ENCODE data around the gene VTN. TPM values are rescaled to one million over a fixed set of nuclear protein-coding genes. Genes with fewer than 3 reads are reported as not detected.
"Not testable (repeated sequence)": the region's sequence is repeated elsewhere in the genome, so short reads cannot be mapped to it uniquely, and the experiment has no call there.

Gene VTN
- total and polyA plus RNA-seq, 7 experiments from 2014 or later, result 0.08 to 0.65 (median 0.19) TPM; not detected in 4

GRCh38 chr17:28338769-28339212 is 31.3 kb downstream of the VTN start:
- peak overlapping the region in 1 of 9 donors; percentile 42 for H3K27ac Mint-ChIP-seq
- peaks cover 0 to 25% (median 4%) of the 10 kb centered on the region in 5 donors for H3K36me3 Mint-ChIP-seq
- H3K9me3 Mint-ChIP-seq; ATAC-seq; H3K9me3 ChIP-seq (ENCODE audit: control insufficient read depth in 2 of 3, low read length in 3 of 3); H3K27ac ChIP-seq (ENCODE audit: low read depth, low read length); DNase-seq; H3K27me3 Mint-ChIP-seq; CTCF ChIA-PET; H3K27me3 ChIP-seq (ENCODE audit: control insufficient read depth in 2 of 2, insufficient read depth in 2 of 2, low read length in 2 of 2); H3K4me3 ChIP-seq (ENCODE audit: low read length): not testable (repeated sequence)
- intact Hi-C loops (cut with micrococcal nuclease), result loop anchor here (5.0 to 10.0 kb wide), 3 partner anchors 206 to 324 kb away; partner anchors contain the start of genes BLTP2 (in 1 of the 2), SDF2 (in 1 of the 2) and SUPT6H (in 1 of the 2)
- H3K4me1 ChIP-seq (ENCODE audit: control insufficient read depth in 2 of 2, insufficient read depth in 2 of 2, low read length in 2 of 2), result peaks cover 16 to 19% of the 10 kb centered on the region in 2 donors
- POLR2A ChIA-PET, result interaction anchor here (2.7 kb wide), 1 partner anchor 18 kb away, joined by 12 read pairs; the partner anchor contains the start of gene POLDIP2
- peak overlapping the region in 1 of 10 donors; percentile 36 for H3K4me3 Mint-ChIP-seq
- peaks cover 24 to 53% (median 45%) of the 10 kb centered on the region in 7 donors for H3K4me1 Mint-ChIP-seq
- H3K36me3 ChIP-seq (ENCODE audit: control insufficient read depth in 2 of 3, insufficient read depth in 3 of 3, low read length in 3 of 3), result peaks cover 0 to 50% (median 10%) of the 10 kb centered on the region in 3 experiments

- H3K4me1 Mint-ChIP-seq, result peaks cover 25 to 52% (median 50%) of the 10 kb centered on the region in 7 donors
- Histone ChIP-seq H3K4me1 (ENCODE audit: control insufficient read depth in 2 of 2, insufficient read depth in 2 of 2, low read length in 2 of 2) (peaks cover 16 to 19% of the 10 kb centered on the region in 2 donors), H3K9me3 (ENCODE audit: control insufficient read depth in 2 of 3, low read length in 3 of 3) (no peaks in the 10 kb centered on the region), H3K4me3 (ENCODE audit: low read length) (no peak overlapping the region), H3K36me3 (ENCODE audit: control insufficient read depth in 2 of 3, insufficient read depth in 3 of 3, low read length in 3 of 3) (peaks cover 0 to 46% (median 10%) of the 10 kb centered on the region in 3 experiments), H3K27me3 (ENCODE audit: control insufficient read depth in 2 of 2, insufficient read depth in 2 of 2, low read length in 2 of 2) (no peaks in the 10 kb centered on the region), H3K27ac (ENCODE audit: low read depth, low read length) (no peak overlapping the region)
- ATAC-seq (no peak), DNase-seq (no peak)
- H3K36me3 Mint-ChIP-seq, result peaks cover 0 to 22% (median 4%) of the 10 kb centered on the region in 5 donors
- no peaks in the 10 kb centered on the region for H3K27me3 Mint-ChIP-seq
- intact Hi-C loops (cut with micrococcal nuclease), result loop anchor here (5.0 to 10.0 kb wide), 3 partner anchors 207 to 324 kb away; partner anchors contain the start of genes BLTP2 (in 1 of the 2), SDF2 (in 1 of the 2) and SUPT6H (in 1 of the 2)
- H3K4me3 Mint-ChIP-seq, result peak overlapping the region in 5 of 10 donors; percentile 64 to 99 (median 91)
- ChIA-PET POLR2A (interaction anchor here (1.0 to 2.7 kb wide), 3 partner anchors 9 to 78 kb away, joined by 3 to 12 read pairs (median 3); partner anchors contain the start of gene POLDIP2), CTCF (no interaction called here)
- H3K27ac Mint-ChIP-seq, result peak overlapping the region in 1 of 9 donors; percentile 97
- no peaks in the 10 kb centered on the region for H3K9me3 Mint-ChIP-seq
Observed at GRCh38 chr17:28338056-28338768, 31.9 kb downstream of the VTN start.

- H3K27me3 Mint-ChIP-seq, result no peaks in the 10 kb centered on the region
- H3K9me3 Mint-ChIP-seq, result no peaks in the 10 kb centered on the region
- ATAC-seq, result no peak
- peaks cover 0 to 20% (median 0%) of the 10 kb centered on the region in 5 donors for H3K36me3 Mint-ChIP-seq
- Histone ChIP-seq H3K4me3 (ENCODE audit: low read length) (peak overlapping the region; percentile 79), H3K27me3 (ENCODE audit: control insufficient read depth in 2 of 2, insufficient read depth in 2 of 2, low read length in 2 of 2) (no peaks in the 10 kb centered on the region), H3K9me3 (ENCODE audit: control insufficient read depth in 2 of 3, low read length in 3 of 3) (no peaks in the 10 kb centered on the region), H3K36me3 (ENCODE audit: control insufficient read depth in 2 of 3, insufficient read depth in 3 of 3, low read length in 3 of 3) (peaks cover 0 to 37% (median 6%) of the 10 kb centered on the region in 3 experiments), H3K4me1 (ENCODE audit: control insufficient read depth in 2 of 2, insufficient read depth in 2 of 2, low read length in 2 of 2) (peaks cover 16 to 19% of the 10 kb centered on the region in 2 donors), H3K27ac (ENCODE audit: low read depth, low read length) (peak overlapping the region; percentile 95)
- H3K4me1 Mint-ChIP-seq, result peaks cover 31 to 63% (median 59%) of the 10 kb centered on the region in 7 donors
- intact Hi-C loops (cut with micrococcal nuclease), result loop anchor here (1.0 to 10.0 kb wide), 16 partner anchors 17 to 531 kb away; partner anchors contain the start of genes POLDIP2 (in 2 of the 2), SARM1 (in 2 of the 2), TMEM97 (in 2 of the 2) and ALDOC (in 1 of the 2)
- POLR2A ChIA-PET, result interaction anchor here (0.7 to 4.6 kb wide), 22 partner anchors 10 to 615 kb away, joined by 3 to 75 read pairs (median 4); partner anchors contain the start of genes ALDOC, BLTP2, PHF12 and POLDIP2
- CTCF ChIA-PET, result interaction anchor here (0.5 to 1.8 kb wide), 4 partner anchors 14 to 310 kb away, joined by 3 to 14 read pairs (median 3); partner anchors contain the start of gene POLDIP2
- H3K4me3 Mint-ChIP-seq, result peak overlapping the region; percentile 86 to 99 (median 97)
- H3K27ac Mint-ChIP-seq, result peak overlapping the region; percentile 90 to 98 (median 97)
- peak in 1 of 9 donors; percentile 33 for DNase-seq
Observed at GRCh38 chr17:28335959-28336871, 33.9 kb downstream of the VTN start.

GRCh38 chr17:28335201-28335958 is 34.7 kb downstream of the VTN start, which contains the start of the genes IFT20 and TNFAIP1:
Gene IFT20 (minus strand): TSS chr17:28335472. CDS start chr17:28331985, 3,487 bp downstream.
Gene TNFAIP1 (plus strand): TSS chr17:28335761. CDS start chr17:28339522, 3,761 bp downstream.
- ChIA-PET POLR2A (interaction anchor here (0.7 to 4.6 kb wide), 22 partner anchors 11 to 616 kb away, joined by 3 to 75 read pairs (median 4); partner anchors contain the start of genes ALDOC, BLTP2, PHF12 and POLDIP2), CTCF (interaction anchor here (0.5 to 1.8 kb wide), 3 partner anchors 15 to 311 kb away, joined by 3 to 14 read pairs (median 3); partner anchors contain the start of gene POLDIP2)
- H3K27me3 ChIP-seq (ENCODE audit: control insufficient read depth in 2 of 2, insufficient read depth in 2 of 2, low read length in 2 of 2), result no peaks in the 10 kb centered on the region
- DNase-seq, result peak; percentile 86 to 100 (median 98)
- Mint-ChIP-seq H3K27ac (peak within 1 kb of the TSS; percentile 91 to 98 (median 97)), H3K4me3 (peak within 1 kb of the TSS; percentile 86 to 99 (median 97)), H3K27me3 (no peaks in the 10 kb centered on the region), H3K36me3 (peaks cover 0 to 15% (median 0%) of the 10 kb centered on the region in 5 donors), H3K9me3 (no peaks in the 10 kb centered on the region), H3K4me1 (peaks cover 31 to 63% (median 59%) of the 10 kb centered on the region in 7 donors)
- peak; percentile 98 for ATAC-seq
- H3K4me3 ChIP-seq (ENCODE audit: low read length), result peak within 1 kb of the TSS; percentile 79
- H3K4me1 ChIP-seq (ENCODE audit: control insufficient read depth in 2 of 2, insufficient read depth in 2 of 2, low read length in 2 of 2), result peaks cover 16 to 19% of the 10 kb centered on the region in 2 donors
- no peaks in the 10 kb centered on the region for H3K9me3 ChIP-seq (ENCODE audit: control insufficient read depth in 2 of 3, low read length in 3 of 3)
- peak within 1 kb of the TSS; percentile 95 for H3K27ac ChIP-seq (ENCODE audit: low read depth, low read length)
- intact Hi-C loops (cut with micrococcal nuclease), result loop anchor here (1.0 to 10.0 kb wide), 16 partner anchors 16 to 530 kb away; partner anchors contain the start of genes POLDIP2 (in 2 of the 2), SARM1 (in 2 of the 2), TMEM97 (in 2 of the 2) and ALDOC (in 1 of the 2)
- peaks cover 0 to 37% (median 7%) of the 10 kb centered on the region in 3 experiments for H3K36me3 ChIP-seq (ENCODE audit: control insufficient read depth in 2 of 3, insufficient read depth in 3 of 3, low read length in 3 of 3)

GRCh38 chr17:28334666-28335200 is 35.4 kb downstream of the VTN start:
- Mint-ChIP-seq H3K27ac (peak overlapping the region; percentile 91 to 98 (median 97)), H3K4me3 (peak overlapping the region; percentile 86 to 99 (median 97)), H3K27me3 (no peaks in the 10 kb centered on the region), H3K4me1 (peaks cover 31 to 63% (median 59%) of the 10 kb centered on the region in 7 donors), H3K9me3 (no peaks in the 10 kb centered on the region), H3K36me3 (peaks cover 0 to 13% (median 0%) of the 10 kb centered on the region in 5 donors)
- intact Hi-C loops (cut with micrococcal nuclease), result loop anchor here (1.0 to 10.0 kb wide), 16 partner anchors 15 to 529 kb away; partner anchors contain the start of genes POLDIP2 (in 2 of the 2), SARM1 (in 2 of the 2), TMEM97 (in 2 of the 2) and ALDOC (in 1 of the 2)
- Histone ChIP-seq H3K27me3 (ENCODE audit: control insufficient read depth in 2 of 2, insufficient read depth in 2 of 2, low read length in 2 of 2) (no peaks in the 10 kb centered on the region), H3K4me3 (ENCODE audit: low read length) (peak overlapping the region; percentile 79), H3K4me1 (ENCODE audit: control insufficient read depth in 2 of 2, insufficient read depth in 2 of 2, low read length in 2 of 2) (peaks cover 16 to 19% of the 10 kb centered on the region in 2 donors), H3K9me3 (ENCODE audit: control insufficient read depth in 2 of 3, low read length in 3 of 3) (no peaks in the 10 kb centered on the region), H3K36me3 (ENCODE audit: control insufficient read depth in 2 of 3, insufficient read depth in 3 of 3, low read length in 3 of 3) (peaks cover 0 to 33% (median 7%) of the 10 kb centered on the region in 3 experiments), H3K27ac (ENCODE audit: low read depth, low read length) (peak overlapping the region; percentile 95)
- ChIA-PET CTCF (interaction anchor here (1.8 kb wide), 1 partner anchor 22 kb away, joined by 14 read pairs; the partner anchor contains the start of gene POLDIP2), POLR2A (interaction anchor here (1.0 to 4.6 kb wide), 9 partner anchors 11 to 617 kb away, joined by 5 to 75 read pairs (median 8); partner anchors contain the start of genes BLTP2, PHF12 and POLDIP2)
- DNase-seq (no peak), ATAC-seq (no peak)

Measured in naive thymus-derived CD4-positive, alpha-beta T cell (primary cell).